NCI-H146 (cell line): ENCODE data around the gene LIPA.

Source experiments
- DNase-seq: peaks from one replicate; lab custom pipeline; 2025; lab: John Stamatoyannopoulos, UW

Gene LIPA

GRCh38 chr10:89240519-89240918, 11.1 kb downstream of the LIPA start:
- DNase-seq: no peak

- no peak for DNase-seq
Observed at GRCh38 chr10:89238956-89239644, 12.5 kb downstream of the LIPA start.

- DNase-seq: no peak
Observed at GRCh38 chr10:89237849-89238248, 13.7 kb downstream of the LIPA start.

GRCh38 chr10:89236226-89236797, 15.3 kb downstream of the LIPA start:
- DNase-seq: no peak

GRCh38 chr10:89235073-89235798, 16.3 kb downstream of the LIPA start:
- no peak for DNase-seq

GRCh38 chr10:89233033-89233432, 18.5 kb downstream of the LIPA start:
- no peak for DNase-seq

GRCh38 chr10:89228962-89229361, 22.6 kb downstream of the LIPA start:
- DNase-seq: no peak

- DNase-seq: no peak
Observed at GRCh38 chr10:89228146-89228545, 23.4 kb downstream of the LIPA start.

GRCh38 chr10:89226891-89227290, 24.7 kb downstream of the LIPA start:
- no peak for DNase-seq

GRCh38 chr10:89224739-89225443, 26.7 kb downstream of the LIPA start:
- no peak for DNase-seq

- no peak for DNase-seq
Observed at GRCh38 chr10:89221919-89222318, 29.7 kb downstream of the LIPA start.

GRCh38 chr10:89219513-89220218, 31.9 kb downstream of the LIPA start:
- no peak for DNase-seq

- DNase-seq: peak; percentile 51
Observed at GRCh38 chr10:89217057-89217990, 34.3 kb downstream of the LIPA start.

- DNase-seq: no peak
Observed at GRCh38 chr10:89216056-89216455, 35.5 kb downstream of the LIPA start.

- no peak for DNase-seq
Observed at GRCh38 chr10:89215511-89215910, 36.1 kb downstream of the LIPA start.

- no peak for DNase-seq
Observed at GRCh38 chr10:89214566-89215165, 36.9 kb downstream of the LIPA start.

- peak; percentile 26 for DNase-seq
Observed at GRCh38 chr10:89213191-89213808, 38.3 kb downstream of the LIPA start.

GRCh38 chr10:89210794-89211425, 40.7 kb downstream of the LIPA start:
- no peak for DNase-seq

GRCh38 chr10:89209718-89210117, 41.9 kb downstream of the LIPA start:
- no peak for DNase-seq
